NOMO-1 treated with DMSO at 0.1 percent for 48 hours (cell line): ENCODE data around the gene NEUROG1.

Source experiments
- DNase-seq: peaks from one replicate; lab custom pipeline; 2025; ENCODE audit not compliant: unreplicated experiment; lab: John Stamatoyannopoulos, UW

Gene NEUROG1, protein sequence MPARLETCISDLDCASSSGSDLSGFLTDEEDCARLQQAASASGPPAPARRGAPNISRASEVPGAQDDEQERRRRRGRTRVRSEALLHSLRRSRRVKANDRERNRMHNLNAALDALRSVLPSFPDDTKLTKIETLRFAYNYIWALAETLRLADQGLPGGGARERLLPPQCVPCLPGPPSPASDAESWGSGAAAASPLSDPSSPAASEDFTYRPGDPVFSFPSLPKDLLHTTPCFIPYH

DNA sequence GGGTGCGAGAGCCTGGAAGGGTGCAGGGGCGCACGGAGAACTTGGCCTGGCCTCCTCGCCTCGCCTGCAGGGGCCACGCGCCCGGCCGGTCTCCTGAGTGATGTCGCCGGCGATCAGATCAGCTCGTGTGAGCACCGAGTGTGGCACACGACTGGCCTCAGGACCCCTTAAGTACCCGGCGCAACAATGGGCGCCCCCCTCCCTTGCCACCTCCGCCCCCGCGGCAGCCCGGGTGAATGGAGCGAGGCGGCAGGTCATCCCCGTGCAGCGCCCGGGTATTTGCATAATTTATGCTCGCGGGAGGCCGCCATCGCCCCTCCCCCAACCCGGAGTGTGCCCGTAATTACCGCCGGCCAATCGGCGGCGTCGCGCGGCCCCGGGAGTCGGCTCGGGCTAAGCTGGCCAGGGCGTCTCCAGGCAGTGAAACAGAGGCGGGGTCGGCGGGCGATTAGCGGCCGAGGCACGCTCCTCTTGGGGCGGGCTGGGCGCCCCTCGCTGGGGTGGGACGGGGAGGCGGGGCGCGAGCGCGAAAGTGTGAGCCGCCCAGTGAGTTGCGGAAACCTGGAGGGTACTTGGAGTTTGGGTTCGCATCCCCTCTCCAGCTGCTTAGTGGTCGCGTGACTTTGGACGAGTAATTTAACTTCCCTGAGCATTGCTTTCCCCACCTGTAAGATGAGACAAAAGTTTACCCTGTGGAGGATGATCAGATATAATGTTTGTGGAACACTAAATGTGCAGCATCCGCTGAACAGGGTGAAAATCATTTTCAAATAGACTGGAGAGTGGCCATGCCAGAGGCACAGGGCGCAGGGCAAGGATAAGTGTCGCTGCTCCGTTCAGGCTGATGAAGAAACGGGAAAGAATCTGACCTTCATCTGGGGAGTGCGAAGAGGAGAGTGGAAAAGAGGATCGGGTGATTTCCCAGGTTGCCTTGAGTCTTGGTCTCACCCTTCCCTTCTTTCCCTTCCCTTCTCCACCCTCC is at the start of gene NEUROG1:
Gene NEUROG1 (minus strand): TSS at position 145 of the 982 bp plus-strand sequence. CDS start 274 bp downstream, outside the sequence.
- DNase-seq: peak; percentile 10

DNA sequence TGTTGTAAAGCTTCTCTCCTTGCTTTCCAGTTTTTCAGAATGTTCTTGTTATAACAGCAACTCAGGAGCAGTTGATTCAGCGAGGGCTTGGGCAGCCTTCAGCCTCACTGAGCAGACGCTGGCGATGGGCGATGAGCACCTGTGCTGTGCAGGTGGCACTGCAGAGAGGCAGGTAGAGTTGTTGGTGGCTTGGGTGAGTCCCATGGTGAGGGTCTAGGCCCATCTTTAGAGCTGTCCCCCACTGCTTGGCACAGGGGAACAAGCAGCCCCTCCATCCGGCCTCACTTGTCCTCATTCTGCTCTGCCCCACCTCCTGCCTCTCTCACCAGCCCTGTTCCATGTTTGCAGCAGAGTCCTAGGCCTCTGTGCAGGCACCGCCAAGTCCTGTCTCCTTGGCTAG is 49.2 kb upstream of the NEUROG1 start:
- DNase-seq: no peak

DNA sequence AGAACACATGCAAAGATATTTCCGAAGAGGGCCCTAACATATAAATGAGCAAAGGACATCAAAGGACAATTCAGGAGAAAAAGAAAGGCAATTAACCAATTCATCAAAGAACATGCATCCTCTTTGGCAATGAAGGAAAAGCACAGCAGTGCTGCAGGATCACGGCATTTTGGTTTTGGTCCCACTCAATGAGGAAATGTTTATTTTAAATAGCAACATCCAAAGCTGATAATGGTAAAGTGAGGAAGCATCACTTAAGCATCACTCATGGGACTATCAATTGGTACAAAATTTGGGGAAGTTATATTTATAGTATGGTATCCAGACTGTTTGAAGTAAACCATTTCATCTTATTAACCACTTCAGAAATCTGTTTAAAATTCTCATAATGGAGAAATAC is 48.5 kb upstream of the NEUROG1 start:
- DNase-seq: no peak

DNA sequence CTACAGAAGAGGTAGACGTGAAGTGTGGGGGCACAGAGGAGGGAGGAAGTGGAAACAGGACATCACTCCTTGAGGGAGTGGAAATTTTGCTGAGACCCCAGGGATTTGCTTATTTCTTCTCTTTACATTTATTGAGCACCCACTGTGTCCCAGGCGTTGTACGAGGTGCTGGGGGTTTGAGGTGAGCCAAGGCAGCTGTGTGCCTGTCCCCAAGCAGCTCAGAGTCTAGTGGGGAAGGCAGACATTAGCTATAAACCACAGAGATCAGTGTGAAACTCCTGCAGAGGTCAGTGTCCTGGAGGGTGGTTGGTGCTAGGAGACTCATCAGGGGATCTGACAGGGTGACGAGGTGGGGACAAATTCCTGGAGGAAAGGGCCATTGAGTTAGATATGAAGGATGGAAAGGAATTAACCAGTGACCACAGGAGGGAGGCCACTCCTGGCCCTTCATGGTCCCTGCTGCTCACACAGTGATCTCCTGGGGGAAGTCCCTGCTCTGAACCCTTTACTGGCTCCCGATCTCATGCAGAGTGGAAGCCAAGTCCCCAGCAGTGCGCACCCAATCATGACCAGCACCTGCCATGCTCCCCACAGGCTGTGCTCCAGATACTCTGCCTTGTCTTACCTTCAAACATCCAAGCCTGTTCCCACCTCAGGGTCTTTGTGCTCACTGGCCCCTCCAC is 46.5 kb upstream of the NEUROG1 start:
- DNase-seq: no peak

DNA sequence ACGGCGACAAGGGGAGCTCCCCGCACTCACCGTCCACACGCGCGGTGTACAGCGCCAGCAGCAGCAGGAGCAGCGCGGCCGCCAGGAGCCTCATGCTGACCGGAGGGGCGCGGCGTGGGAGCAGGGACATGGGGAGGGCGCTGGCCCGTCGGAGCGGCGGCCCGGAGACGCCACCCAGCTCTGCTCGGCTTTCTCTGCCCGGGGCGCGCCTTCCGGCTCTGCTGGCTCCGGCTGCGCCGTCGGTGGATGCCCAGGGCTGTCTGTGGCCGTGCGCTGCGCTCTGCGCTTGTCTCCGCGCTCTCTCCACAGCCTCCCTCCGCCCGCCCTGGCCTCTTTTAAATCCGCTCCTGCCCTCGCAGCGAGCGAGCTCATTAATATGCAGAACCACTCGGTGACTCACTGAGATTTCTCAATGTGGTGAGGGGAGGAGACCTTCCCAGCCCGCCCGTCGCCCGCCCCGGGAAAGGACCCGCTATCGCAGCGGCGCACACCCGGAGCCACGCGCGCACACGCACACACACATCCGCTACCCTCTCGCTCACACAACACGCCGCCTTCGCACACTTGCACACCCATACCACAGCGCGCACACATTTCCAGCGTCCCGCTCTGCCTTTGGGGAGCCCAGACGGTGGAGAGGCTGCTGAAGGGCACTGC is 43.0 kb upstream of the NEUROG1 start, which contains the start of gene CXCL14:
Gene CXCL14 (minus strand): TSS at position 307 of the 657 bp plus-strand sequence. CDS start 213 bp downstream, at position 94.
- DNase-seq: peak; percentile 77

DNA sequence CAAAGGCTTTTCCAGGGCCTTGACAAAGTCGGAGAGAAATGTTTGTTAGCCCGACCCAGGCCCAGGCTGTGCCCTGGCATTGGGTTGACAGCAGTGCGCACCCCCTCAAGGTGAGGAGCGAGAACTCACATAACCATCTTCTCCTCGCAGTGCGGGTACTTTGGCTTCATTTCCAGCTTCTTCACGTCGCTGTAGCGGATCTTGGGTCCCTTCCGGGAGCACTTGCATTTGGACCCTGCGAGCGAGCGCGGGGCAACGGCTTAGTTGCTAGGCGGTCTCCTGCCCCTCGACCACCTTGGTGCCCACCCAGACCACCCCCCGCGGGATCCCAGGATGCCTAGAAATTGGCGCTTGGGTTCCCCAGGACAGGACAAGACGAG is 42.5 kb upstream of the NEUROG1 start:
- DNase-seq: no peak

DNA sequence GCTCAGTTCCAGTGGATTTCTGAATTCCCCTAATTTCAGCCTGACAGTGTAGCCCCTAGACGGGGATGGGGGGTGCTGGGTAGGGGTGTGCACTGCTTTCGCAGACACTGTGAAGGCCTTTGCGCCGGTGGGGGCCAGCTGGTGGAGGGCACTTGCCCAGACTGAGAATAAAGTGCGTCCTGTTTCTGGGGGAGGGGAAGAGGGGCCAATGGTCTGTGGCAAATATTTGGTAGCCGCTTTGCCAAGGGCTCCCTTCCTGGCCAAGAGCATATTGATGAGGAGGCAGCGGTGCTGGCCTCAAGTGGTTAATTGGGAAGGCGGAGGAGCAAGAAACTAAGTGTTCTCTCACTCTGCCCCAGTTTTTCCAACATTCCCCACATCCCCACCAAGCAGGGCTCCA is 41.7 kb upstream of the NEUROG1 start:
- DNase-seq: no peak

DNA sequence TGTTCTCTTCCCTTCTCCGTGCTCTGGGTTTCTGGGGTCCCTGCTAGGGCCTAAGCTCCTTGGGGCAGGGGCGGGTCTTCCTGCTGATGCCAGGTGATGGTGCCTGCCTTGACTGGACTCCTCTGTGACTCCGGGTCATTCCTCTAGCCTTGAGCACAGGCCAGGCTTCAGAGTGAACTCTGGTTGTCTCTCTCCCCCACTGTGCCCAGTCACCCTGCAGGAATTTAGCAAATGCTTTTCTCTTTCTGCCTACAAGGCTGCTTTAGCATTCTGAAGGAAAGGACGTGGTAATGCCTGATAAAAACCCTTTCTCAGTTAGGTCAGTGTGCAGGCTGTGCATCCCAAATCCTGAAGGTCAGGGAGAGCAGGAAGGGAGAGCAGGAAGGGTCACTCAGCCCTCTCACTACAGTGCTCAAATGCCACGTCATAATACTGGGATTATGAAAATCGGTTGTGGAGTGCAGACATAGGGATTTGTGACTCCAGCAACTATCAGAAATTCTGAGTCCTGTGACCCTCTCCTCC is 40.4 kb upstream of the NEUROG1 start:
- no peak for DNase-seq

DNA sequence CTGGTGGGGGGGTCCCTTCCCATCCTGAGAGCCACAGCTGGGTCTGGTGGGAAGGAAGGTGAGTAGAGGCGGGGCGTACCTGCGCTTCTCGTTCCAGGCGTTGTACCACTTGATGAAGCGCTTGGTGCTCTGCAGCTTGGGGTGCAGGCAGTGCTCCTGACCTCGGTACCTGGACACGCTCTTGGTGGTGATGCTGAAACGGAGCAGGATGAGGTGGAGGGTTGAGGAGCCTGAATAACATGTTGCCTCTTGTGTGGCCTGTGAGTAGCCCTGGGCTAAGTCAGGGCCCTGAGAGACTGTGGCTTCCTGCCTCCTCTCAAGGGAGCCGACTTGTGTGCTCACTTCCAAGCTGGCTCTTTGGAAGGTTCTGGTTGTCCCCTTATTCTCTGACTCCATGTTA is 38.7 kb upstream of the NEUROG1 start:
- DNase-seq: no peak

DNA sequence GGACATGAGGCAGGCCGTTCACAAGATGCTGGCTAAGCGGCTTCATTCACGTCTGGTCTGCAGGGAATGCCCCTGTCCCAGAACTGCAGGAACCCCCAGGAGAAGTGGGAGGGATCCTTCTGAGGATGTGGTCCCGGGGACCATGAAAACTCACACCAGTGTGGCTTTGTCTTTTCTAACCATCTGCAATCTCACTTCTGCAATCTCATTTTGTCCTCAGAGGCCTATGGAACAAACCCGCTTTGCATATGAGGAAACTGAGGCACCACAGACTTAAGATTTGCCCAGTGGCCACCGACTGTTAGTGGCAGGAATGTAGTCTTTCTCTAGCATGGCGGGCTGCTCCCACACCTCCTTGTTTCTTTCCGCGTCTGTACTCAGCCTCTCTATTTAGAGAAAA is 36.1 kb upstream of the NEUROG1 start:
- DNase-seq: no peak

DNA sequence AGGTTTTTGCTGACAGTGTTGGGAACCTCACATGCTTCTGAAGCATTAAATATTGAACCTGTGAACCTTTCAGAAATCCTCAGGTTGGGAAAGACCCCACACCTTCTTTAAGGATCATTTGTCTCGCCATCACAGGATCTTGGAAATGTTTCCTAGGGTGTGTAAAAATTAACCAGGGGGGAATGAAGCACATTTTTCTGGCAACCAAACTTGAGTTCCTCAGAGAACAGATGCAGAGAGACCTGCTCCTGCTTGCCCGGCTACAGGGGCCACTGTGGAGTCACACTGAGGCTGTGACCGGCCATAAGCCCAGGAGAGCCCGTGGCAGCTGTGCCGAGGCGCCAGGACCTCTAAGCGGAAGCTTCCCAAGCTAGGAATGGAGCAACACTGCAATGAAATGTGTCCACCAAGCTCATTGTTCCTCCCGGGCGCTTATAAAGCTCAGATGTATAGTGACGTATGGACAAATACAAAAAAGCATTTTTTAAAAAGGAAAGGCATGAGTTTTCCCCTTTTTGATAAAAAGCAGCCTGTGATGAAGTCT is 35.4 kb upstream of the NEUROG1 start:
- DNase-seq: no peak

DNA sequence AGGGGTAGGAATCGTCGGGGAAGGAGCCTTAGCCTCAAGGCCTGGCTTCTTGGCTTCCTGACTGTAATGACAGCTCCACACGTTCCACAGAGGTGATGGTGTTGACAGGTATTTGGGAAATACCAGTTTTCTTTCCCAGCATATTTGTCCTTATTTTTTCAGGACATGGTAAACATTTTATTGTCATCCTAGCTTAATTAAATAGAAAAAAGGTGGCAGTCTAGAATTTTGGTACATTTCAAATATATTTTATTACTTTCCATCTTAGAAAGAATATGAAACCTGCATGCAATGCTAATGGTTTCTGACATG is 34.6 kb upstream of the NEUROG1 start:
- no peak for DNase-seq

DNA sequence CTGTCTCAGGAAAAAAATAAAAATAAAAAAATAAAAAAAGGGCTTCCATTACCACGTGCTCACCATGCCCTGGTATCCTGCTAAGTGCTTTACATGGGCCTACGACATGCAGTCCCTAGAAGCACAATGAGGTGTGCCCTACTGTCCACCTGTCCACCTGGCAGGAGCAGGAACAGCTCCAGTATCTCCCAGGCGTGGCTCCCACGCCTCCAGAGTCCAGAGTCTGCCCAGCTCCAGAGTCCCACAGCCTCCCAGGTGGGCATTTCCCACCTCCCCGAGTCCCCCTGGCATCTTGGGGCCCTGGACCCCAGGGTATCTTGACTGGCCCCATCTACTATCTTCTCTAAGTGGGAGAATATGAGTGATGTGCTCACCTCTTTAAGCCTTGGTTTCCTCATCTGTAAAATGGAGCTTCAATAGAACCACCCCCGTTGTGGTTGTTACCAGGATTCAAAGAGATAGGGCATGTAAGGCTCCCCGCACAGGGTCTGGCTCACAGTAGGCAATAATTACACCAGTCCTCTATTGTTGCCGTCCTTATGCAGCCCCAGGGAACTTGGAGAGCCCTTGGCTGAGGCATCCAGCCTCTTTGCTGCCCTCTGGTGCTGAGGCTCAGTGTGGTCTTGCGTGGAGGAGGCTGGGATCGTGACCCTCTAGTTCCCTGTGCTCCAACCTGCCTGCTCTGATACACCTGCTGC is 34.1 kb upstream of the NEUROG1 start:
- DNase-seq: no peak

DNA sequence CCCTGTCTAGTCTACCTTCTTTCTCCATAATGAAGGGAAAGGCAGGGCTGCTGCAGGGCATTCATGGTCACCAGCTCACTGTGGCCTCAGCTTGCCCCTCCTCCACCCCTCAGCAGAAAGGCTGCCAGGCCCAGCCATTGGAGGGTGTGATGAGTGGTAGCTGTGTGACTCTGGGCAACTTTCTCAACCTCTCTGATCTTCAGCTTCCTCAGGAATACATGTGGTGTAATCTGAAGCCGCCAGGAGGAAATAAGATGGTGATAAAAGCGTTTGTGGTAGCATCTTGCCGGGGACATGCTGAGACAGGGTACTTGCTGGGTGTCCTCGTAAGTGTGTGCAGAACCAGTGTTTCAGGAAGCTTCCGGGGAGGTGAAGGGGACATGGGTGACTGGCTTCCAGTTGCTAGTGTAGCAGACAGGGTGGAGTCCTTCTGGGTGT is 33.2 kb upstream of the NEUROG1 start:
- DNase-seq: no peak

DNA sequence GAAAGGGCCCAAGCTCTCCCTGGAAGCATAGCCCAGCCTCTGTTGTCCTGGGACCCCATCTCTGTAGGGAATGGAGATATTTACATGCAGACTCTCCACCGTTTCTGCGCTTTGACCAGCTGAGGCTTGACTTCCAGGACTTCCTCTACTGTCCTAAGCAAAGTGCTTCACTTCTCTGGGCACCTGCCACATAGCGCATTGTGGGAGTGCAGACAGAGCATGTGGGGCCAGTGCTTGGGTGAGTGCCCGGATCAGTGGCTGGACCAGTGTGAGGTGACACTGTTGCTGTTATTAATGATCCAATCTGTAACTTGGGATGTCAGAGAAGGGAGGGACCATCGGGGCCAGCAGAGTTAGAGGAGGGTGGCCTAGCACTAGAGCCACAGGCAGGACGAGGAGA is 32.5 kb upstream of the NEUROG1 start:
- DNase-seq: no peak

DNA sequence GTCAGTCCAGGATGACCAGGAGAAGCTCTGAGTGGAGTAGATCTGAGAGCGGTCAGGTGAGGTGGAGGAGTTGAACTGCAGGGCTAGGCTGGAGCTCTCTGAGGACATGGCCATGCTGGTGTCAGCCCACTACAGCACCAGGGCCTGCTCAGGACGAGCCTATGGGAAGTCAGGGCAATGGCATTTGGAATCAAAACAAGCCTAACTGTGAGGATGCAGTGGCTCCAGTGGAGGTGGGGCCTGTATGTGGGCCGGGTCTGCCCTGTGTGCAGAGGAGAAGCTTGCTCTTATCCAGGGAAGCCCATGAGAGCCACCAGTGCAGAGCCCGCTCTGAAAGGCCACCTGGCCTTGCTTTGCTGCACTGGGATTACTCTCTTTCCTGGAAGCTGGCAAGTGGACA is 31.9 kb upstream of the NEUROG1 start:
- no peak for DNase-seq

DNA sequence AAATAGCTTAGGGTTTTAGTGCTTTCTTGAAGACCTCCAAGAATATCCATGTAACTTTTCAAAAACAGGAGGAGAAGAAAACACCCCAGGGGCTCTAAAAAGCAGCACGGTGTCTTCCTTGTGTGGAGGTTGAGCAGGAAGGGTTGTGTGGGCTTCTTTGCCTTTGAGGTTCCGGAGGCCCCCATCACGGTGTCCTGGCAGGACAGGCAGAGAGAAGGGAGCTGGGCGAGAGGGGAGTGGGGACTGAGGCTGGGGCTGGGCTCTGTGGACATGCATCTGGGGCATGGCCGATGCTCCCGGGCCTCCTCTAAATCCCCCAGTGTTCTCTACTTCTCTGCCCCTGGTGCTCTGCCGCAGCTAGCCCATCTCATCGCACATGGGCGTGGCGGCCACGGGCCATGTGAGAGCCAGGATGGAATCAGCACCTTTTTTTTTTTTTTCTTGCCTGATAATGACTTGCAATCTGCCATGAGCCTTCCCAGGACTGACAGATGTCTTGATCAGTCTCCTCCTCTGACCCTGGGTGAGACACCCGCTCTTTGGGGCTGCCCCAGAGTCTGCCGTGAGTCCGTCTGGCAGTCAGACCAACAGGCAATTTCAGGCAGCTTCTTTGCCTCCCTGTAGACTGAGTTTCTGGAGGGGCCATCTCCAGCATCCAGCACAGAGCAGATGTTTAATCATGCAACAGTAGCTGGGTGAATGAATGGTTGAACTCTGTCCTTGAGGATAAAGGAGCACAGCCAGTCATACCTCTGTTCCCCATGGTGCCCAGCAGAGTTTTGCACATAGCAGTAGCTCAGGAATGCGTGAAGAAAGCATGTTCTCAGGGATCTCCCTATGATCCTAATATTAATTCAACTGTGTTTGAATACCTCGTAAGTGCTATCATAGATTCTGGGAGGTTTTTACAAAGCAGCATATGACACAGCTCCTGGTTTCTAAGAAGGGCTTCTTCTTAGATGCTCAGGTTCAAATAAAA is 30.9 kb upstream of the NEUROG1 start:
- DNase-seq: no peak

DNA sequence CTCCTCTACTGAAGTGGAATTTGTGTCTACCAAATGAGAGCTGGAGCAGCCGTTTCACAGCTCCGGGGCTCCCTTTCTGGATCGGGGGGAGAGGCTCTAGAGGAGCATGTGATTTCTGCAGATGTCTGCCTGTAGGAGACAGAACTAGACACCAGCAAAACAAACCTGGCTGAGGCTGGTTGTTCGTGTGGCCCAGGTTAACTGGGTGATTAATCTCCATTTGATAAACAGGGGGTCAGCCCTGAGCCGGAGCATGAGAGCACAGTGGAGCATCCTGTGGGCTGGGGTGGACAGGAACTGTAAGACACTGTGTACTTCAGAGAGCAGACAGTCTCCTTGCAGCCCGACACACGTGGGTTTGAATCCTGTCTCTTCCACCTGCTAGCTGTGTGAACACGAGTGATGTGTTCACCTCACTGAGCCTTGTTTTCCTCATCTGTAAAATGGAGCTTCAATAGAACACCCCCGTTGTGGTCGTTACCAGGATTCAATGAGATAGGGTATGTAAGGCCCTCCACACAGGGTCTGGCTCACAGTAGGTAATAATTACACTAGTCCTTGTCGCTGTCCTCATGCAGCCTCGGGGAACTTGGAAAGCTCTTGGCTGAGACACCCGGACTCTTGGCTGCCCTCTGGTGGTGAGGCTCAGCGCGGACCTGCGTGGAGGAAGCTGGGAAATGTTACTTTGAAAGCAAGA is 30.1 kb upstream of the NEUROG1 start:
- peak; percentile 54 for DNase-seq
